A673 (cell line): Measurements from ENCODE around the gene SEMA6D. TPM values are rescaled to one million over a fixed set of nuclear protein-coding genes. Genes with fewer than 3 reads are reported as not detected.

ENCODE experiments used
- BruUV-seq: library from RNA; stranded (reverse); fragments of 400-500 nt; replicated peaks from 2 replicates; lab custom pipeline; 2021; lab: Mats Ljungman, UMichigan
- CTCF ChIA-PET: fragments of 300-600 bp; sonication (Branson Sonifier 250); formaldehyde crosslinking; loops from one replicate; lab custom pipeline; 2022; ENCODE audit warnings: antibody characterized with exemption; lab: Charles Lee
- POLR2A ChIA-PET: fragments of 300-600 bp; sonication (Branson Sonifier 250); formaldehyde crosslinking; loops from one replicate; lab custom pipeline; 2022; ENCODE audit warnings: antibody characterized with exemption; ENCODE audit not compliant: low non-redundant PET; lab: Charles Lee
- DNase-seq: peaks from one replicate; pipeline ENCODE4 v3.0.0-alpha.2; 2015; ENCODE audit warnings: low spot score
- H3K27ac ChIP-seq: fragments of 200-600 bp; sonication (generic); 2 replicates; pipeline ENCODE4 v1.5.1; 2016; ENCODE audit warnings: mixed run types, low read depth, mild to moderate bottlenecking, mixed read lengths, antibody characterized with exemption, low read length; ENCODE audit not compliant: poor library complexity, severe bottlenecking
- H3K27me3 ChIP-seq: fragments of 200-600 bp; sonication (generic); replicated peaks from 2 replicates; pipeline ENCODE4 v1.6.1; 2017; ENCODE audit warnings: mixed run types, low read depth, mild to moderate bottlenecking, mixed read lengths, antibody characterized with exemption, low read length; ENCODE audit not compliant: insufficient read depth, poor library complexity
- H3K36me3 ChIP-seq: fragments of 200-600 bp; sonication (generic); 2 replicates; pipeline ENCODE4 v1.6.1; 2016; ENCODE audit warnings: mixed run types, mild to moderate bottlenecking, mixed read lengths, antibody characterized with exemption, low read length; ENCODE audit not compliant: insufficient read depth, poor library complexity, severe bottlenecking
- H3K4me1 ChIP-seq: fragments of 200-600 bp; sonication (generic); 2 replicates; pipeline ENCODE4 v1.6.1; 2017; ENCODE audit warnings: mixed run types, mild to moderate bottlenecking, mixed read lengths, antibody characterized with exemption, low read length; ENCODE audit not compliant: insufficient read depth, poor library complexity, severe bottlenecking
- H3K4me3 ChIP-seq: fragments of 200-600 bp; sonication (generic); 2 replicates; pipeline ENCODE4 v1.5.1; 2016; ENCODE audit warnings: low read depth, mixed run types, mild to moderate bottlenecking, mixed read lengths, low read length; ENCODE audit not compliant: poor library complexity, severe bottlenecking
- H3K9me3 ChIP-seq: fragments of 200-600 bp; sonication (generic); 2 replicates; pipeline ENCODE4 v1.6.1; 2016; ENCODE audit warnings: mixed run types, low read depth, mild to moderate bottlenecking, mixed read lengths, antibody characterized with exemption, low read length; ENCODE audit not compliant: poor library complexity, severe bottlenecking
- CTCF ChIP-seq: fragments of 300-800, 200-600 bp; sonication (generic); conservative IDR thresholded peaks from 2 replicates; pipeline ENCODE4 v1.5.1; 2017; ENCODE audit warnings: low read depth, mild to moderate bottlenecking, antibody characterized with exemption, low read length, moderate library complexity, mixed read lengths
- EZH2 ChIP-seq: fragments of 200-600 bp; sonication (generic); IDR thresholded peaks from 2 replicates; pipeline ENCODE4 v1.6.1; 2017; ENCODE audit warnings: borderline replicate concordance, low read depth, mild to moderate bottlenecking, mixed read lengths, antibody characterized with exemption, low read length; ENCODE audit not compliant: poor library complexity, severe bottlenecking
- intact Hi-C: fragments of 100-400 bp; cut with micrococcal nuclease; formaldehyde crosslinking; loops from one replicate; pipeline ENCODE4 v1.10.0; 2022; ENCODE audit not compliant: unreplicated experiment
- total RNA-seq: library from RNA; stranded (reverse); gene quantifications from 2 replicates; pipeline ENCODE4 v1.2.3, GENCODE V29; 2021

The SEMA6D gene
- total RNA-seq, 1 experiment from 2014 or later = 11.0 TPM

GRCh38 chr15:47744496-47744895 lies 27.2 kb downstream of the SEMA6D start:
- H3K36me3 ChIP-seq = no peaks in the 10 kb centered on the region
- H3K4me1 ChIP-seq = peaks cover 26% of the 10 kb centered on the region
- intact Hi-C loops = no loop called here
- H3K9me3 ChIP-seq = no peaks in the 10 kb centered on the region
- ChIA-PET POLR2A (no interaction called here), CTCF (no interaction called here)
- no TSS peak for BruUV-seq
- no peaks in the 10 kb centered on the region for H3K27me3 ChIP-seq
- TF ChIP-seq CTCF = no peak
- no peak for TF ChIP-seq EZH2
- H3K27ac ChIP-seq = no peak overlapping the region
- no peak for DNase-seq
- H3K4me3 ChIP-seq = no peak overlapping the region

- H3K4me1 ChIP-seq = peaks cover 26% of the 10 kb centered on the region
- ChIA-PET CTCF (no interaction called here), POLR2A (no interaction called here)
- no peak for DNase-seq
- no TSS peak for BruUV-seq
- H3K9me3 ChIP-seq = no peaks in the 10 kb centered on the region
- TF ChIP-seq EZH2 (no peak), CTCF (no peak)
- intact Hi-C loops = no loop called here
- no peaks in the 10 kb centered on the region for H3K36me3 ChIP-seq
- no peaks in the 10 kb centered on the region for H3K27me3 ChIP-seq
- no peak overlapping the region for H3K4me3 ChIP-seq
- no peak overlapping the region for H3K27ac ChIP-seq
These were observed 27.7 kb downstream of the SEMA6D start for GRCh38 chr15:47744973-47745372.

GRCh38 chr15:47746516-47746915 lies 29.2 kb downstream of the SEMA6D start:
- POLR2A ChIA-PET = no interaction called here

More at GRCh38 chr15:47746516-47746915, 29.2 kb downstream of the SEMA6D start:
- DNase-seq = no peak
- no TSS peak for BruUV-seq
- no peak overlapping the region for H3K4me3 ChIP-seq
- CTCF ChIA-PET = no interaction called here
- no peaks in the 10 kb centered on the region for H3K9me3 ChIP-seq
- intact Hi-C loops = no loop called here
- no peak overlapping the region for H3K27ac ChIP-seq
- TF ChIP-seq CTCF (no peak), EZH2 (no peak)
- peaks cover 14% of the 10 kb centered on the region for H3K4me1 ChIP-seq
- no peaks in the 10 kb centered on the region for H3K27me3 ChIP-seq
- H3K36me3 ChIP-seq = no peaks in the 10 kb centered on the region
